ENCODE measurements around the gene LTBP2. TPM values are rescaled to one million over a fixed set of nuclear protein-coding genes. Genes with fewer than 3 reads are reported as not detected.

The LTBP2 gene
- total and polyA plus RNA-seq, 2 of the 8 experiments (the other 6 are each of a cell fraction or from before 2014, with no cell fraction given) = 0.48 to 0.89 TPM

- Histone ChIP-seq H2BK15ac (ENCODE audit: low read length) (no peak overlapping the region), H4K5ac (ENCODE audit: insufficient read length, low read depth, low read length) (no peak overlapping the region), H3K23me2 (ENCODE audit: low read depth, low read length) (no peaks in the 10 kb centered on the region), H4K20me1 (replicated peaks in 1 of 2; ENCODE audit: control insufficient read depth in 1 of 2, insufficient read depth in 2 of 2, low read length in 2 of 2) (no peaks in the 10 kb centered on the region), H3K79me1 (ENCODE audit: low read depth, low read length) (no peaks in the 10 kb centered on the region), H3K27me3 (replicated peaks in 1 of 4; ENCODE audit: control insufficient read depth in 3 of 4, extremely low read depth in 1 of 4, insufficient read depth in 3 of 4, low read length in 3 of 4) (no peaks in the 10 kb centered on the region; a peak in 1 of 7 replicates), H2BK12ac (ENCODE audit: low read depth, low read length) (no peak overlapping the region), H3K56ac (replicated peaks; ENCODE audit: insufficient read length, low read depth, low read length) (no peak overlapping the region), H4K91ac (replicated peaks; ENCODE audit: insufficient read length, low read length) (no peak overlapping the region), H2AK5ac (ENCODE audit: low read depth, low read length) (no peak overlapping the region), H3K36me3 (ENCODE audit: control insufficient read depth in 2 of 4, insufficient read depth in 4 of 4, low read length in 3 of 4) (no peaks in the 10 kb centered on the region), H2BK20ac (ENCODE audit: low read length) (no peak overlapping the region; the same call in 1 of the 2 replicates), H3K27ac (ENCODE audit: low read depth, low read length) (no peak overlapping the region), H3K4me2 (ENCODE audit: insufficient read depth in 1 of 2, low read depth in 2 of 2, low read length in 2 of 2) (no peak overlapping the region), H3K4me3 (ENCODE audit: extremely low read depth in 1 of 4, insufficient read depth in 2 of 4, low read depth in 3 of 4, low read length in 4 of 4) (no peak overlapping the region), H3K18ac (ENCODE audit: extremely low read depth, low read length) (no peak overlapping the region; the same call in 1 of the 2 replicates), H3K14ac (ENCODE audit: insufficient read length) (no peak overlapping the region), H3K79me2 (ENCODE audit: control insufficient read depth in 1 of 2, insufficient read depth in 2 of 2, low read length in 2 of 2) (no peaks in the 10 kb centered on the region), H2BK5ac (ENCODE audit: low read depth, low read length) (no peak overlapping the region), H2BK120ac (replicated peaks; ENCODE audit: low read depth, low read length) (no peak overlapping the region), H2AFZ (ENCODE audit: low read length) (no peak overlapping the region), H4K8ac (ENCODE audit: extremely low read depth, insufficient read depth, low read length) (no peak overlapping the region), H3K23ac (ENCODE audit: insufficient read length) (no peak overlapping the region), H3K9ac (replicated peaks in 1 of 4; ENCODE audit: extremely low read depth in 1 of 4, low read depth in 3 of 4, low read length in 3 of 4) (no peak overlapping the region), H3K4me1 (replicated peaks in 1 of 4; ENCODE audit: control insufficient read depth in 3 of 4, insufficient read depth in 4 of 4, low read length in 3 of 4) (peaks cover 0 to 7% (median 4%) of the 10 kb centered on the region in 4 experiments; a peak in 4 of 7 replicates), H3K4ac (replicated peaks; ENCODE audit: insufficient read length, low read depth, low read length) (no peak overlapping the region), H3K9me3 (ENCODE audit: insufficient read depth in 2 of 2, low read depth in 1 of 2, low read length in 1 of 2) (no peaks in the 10 kb centered on the region)
- ChIA-PET POLR2A (ENCODE audit: partially characterized antibody) (no interaction called here), CTCF (ENCODE audit: partially characterized antibody) (interaction anchor here (0.7 to 2.7 kb wide), 2 partner anchors 10 to 20 kb away, joined by 3 to 10 read pairs; no protein-coding TSS in a partner anchor)
- no peak for FAIRE-seq
- TF ChIP-seq JUN (IDR thresholded peaks at IDR 0.05; ENCODE audit: low read depth, low read length) = no peak
- TF ChIP-seq BRCA1 (IDR thresholded peaks at IDR 0.05; ENCODE audit: low read depth, low read length) = no peak
- TF ChIP-seq ATF2 (IDR thresholded peaks at IDR 0.05; ENCODE audit: low read length) = no peak
- no peak for TF ChIP-seq FOSL1 (IDR thresholded peaks at IDR 0.05; ENCODE audit: insufficient read depth, low read depth, low read length)
- no peak for TF ChIP-seq CTCF (IDR thresholded peaks at IDR 0.05; ENCODE audit: control extremely low read depth in 1 of 3, insufficient read depth in 1 of 3, low read depth in 1 of 3, low read length in 3 of 3)
- 92% methylated on average over 4 of the region's 10 CpGs; no CpG with 5 or more reads in 1 of the 2 experiments for WGBS, 2 experiments (ENCODE audit: extremely low coverage in 1 of 2, insufficient coverage in 1 of 2, insufficient read length in 1 of 2, insufficient replicate concordance in 2 of 2, low coverage in 1 of 2, low lambda C conversion rate in 2 of 2, missing lambda C conversion rate in 1 of 2)
- no peak for DNase-seq (ENCODE audit: low read depth in 1 of 2, low spot score in 2 of 2)
Observed at GRCh38 chr14:74521756-74522155, 90.3 kb downstream of the LTBP2 start.

All from H1 (cell line).